WTC11 (cell line): ENCODE data around the gene TESK2. TPM values are rescaled to one million over a fixed set of nuclear protein-coding genes. Genes with fewer than 3 reads are reported as not detected.
A peak's percentile ranks its signal among the peaks of the same experiment; 100 is the strongest.

ENCODE experiments used
- AFF4 ChIP-seq: sonication (generic); formaldehyde crosslinking; IDR thresholded peaks from 2 replicates; pipeline ENCODE4 v1.8.1; 2023; ENCODE audit warnings: mild to moderate bottlenecking, missing genetic modification reagents, borderline replicate concordance
- ATF6 ChIP-seq: sonication (generic); formaldehyde crosslinking; IDR thresholded peaks from 2 replicates; pipeline ENCODE4 v1.8.1; 2023; ENCODE audit warnings: mild to moderate bottlenecking, missing genetic modification reagents
- CBFB ChIP-seq: sonication (generic); formaldehyde crosslinking; IDR thresholded peaks from 2 replicates; pipeline ENCODE4 v1.8.1; 2022; ENCODE audit warnings: mild to moderate bottlenecking, low read depth, missing genetic modification reagents
- CDX4 ChIP-seq: fragments of 250-450 bp; sonication (Bioruptor Pico); IDR thresholded peaks from 2 replicates; pipeline ENCODE4 v1.9.0; 2021; ENCODE audit warnings: moderate library complexity, mild to moderate bottlenecking, inconsistent platforms, borderline replicate concordance
- CTCF ChIP-seq: fragments of 200-600 bp; IDR thresholded peaks from 2 replicates; pipeline ENCODE4 v1.8.0; 2022; ENCODE audit warnings: antibody characterized with exemption
- E2F1 ChIP-seq: sonication (generic); formaldehyde crosslinking; IDR thresholded peaks from 2 replicates; pipeline ENCODE4 v1.8.0; 2022; ENCODE audit warnings: mild to moderate bottlenecking, missing genetic modification reagents
- EMX1 ChIP-seq: fragments of 250-450 bp; sonication (Bioruptor Pico); IDR thresholded peaks from 2 replicates; pipeline ENCODE4 v1.8.0; 2021; ENCODE audit warnings: mild to moderate bottlenecking
- GABPB1 ChIP-seq: sonication (generic); formaldehyde crosslinking; IDR thresholded peaks from 2 replicates; pipeline ENCODE4 v1.8.1; 2023; ENCODE audit warnings: mild to moderate bottlenecking, missing genetic modification reagents
- GRHL2 ChIP-seq: fragments of 250-450 bp; sonication (Bioruptor Pico); IDR thresholded peaks from 2 replicates; pipeline ENCODE4 v1.8.0; 2022; ENCODE audit warnings: mild to moderate bottlenecking, moderate library complexity; ENCODE audit not compliant: insufficient replicate concordance, severe bottlenecking
- GTF2I ChIP-seq: fragments of 250-450 bp; sonication (Bioruptor Pico); conservative IDR thresholded peaks from 2 replicates; pipeline ENCODE4 v1.4.0; 2021; ENCODE audit warnings: mild to moderate bottlenecking
- HMGA2 ChIP-seq: fragments of 250-450 bp; sonication (Bioruptor Pico); IDR thresholded peaks from 2 replicates; pipeline ENCODE4 v1.4.0; 2021; ENCODE audit warnings: mild to moderate bottlenecking, moderate library complexity
- MLX ChIP-seq: sonication (generic); formaldehyde crosslinking; IDR thresholded peaks from 2 replicates; pipeline ENCODE4 v1.8.1; 2023; ENCODE audit warnings: mild to moderate bottlenecking, missing genetic modification reagents, moderate library complexity
- SMAD4 ChIP-seq: sonication (generic); formaldehyde crosslinking; IDR thresholded peaks from 2 replicates; pipeline ENCODE4 v1.8.0; 2022; ENCODE audit warnings: mild to moderate bottlenecking, missing genetic modification reagents
- TEAD4 ChIP-seq: sonication (generic); formaldehyde crosslinking; IDR thresholded peaks from 2 replicates; pipeline ENCODE4 v1.8.0; 2022; ENCODE audit warnings: mild to moderate bottlenecking, missing genetic modification reagents
- ZNF138 ChIP-seq: sonication (generic); formaldehyde crosslinking; conservative IDR thresholded peaks from 2 replicates; pipeline ENCODE4 v1.8.1; 2022; ENCODE audit warnings: mild to moderate bottlenecking, moderate library complexity, missing genetic modification reagents
- ZNF281 ChIP-seq: sonication (generic); formaldehyde crosslinking; IDR thresholded peaks from 2 replicates; pipeline ENCODE4 v1.8.0; 2023; ENCODE audit warnings: mild to moderate bottlenecking, missing genetic modification reagents
- ZNF396 ChIP-seq: fragments of 250-450 bp; sonication (Bioruptor Pico); IDR thresholded peaks from 2 replicates; pipeline ENCODE4 v1.8.0; 2021; ENCODE audit warnings: mild to moderate bottlenecking, moderate library complexity, borderline replicate concordance
- ZNF532 ChIP-seq: fragments of 250-450 bp; sonication (Bioruptor Pico); IDR thresholded peaks from 2 replicates; pipeline ENCODE4 v1.9.0; 2021; ENCODE audit warnings: mild to moderate bottlenecking, borderline replicate concordance
- ZNF671 ChIP-seq: fragments of 250-450 bp; sonication (Bioruptor Pico); IDR thresholded peaks from 2 replicates; pipeline ENCODE4 v1.8.0; 2021; ENCODE audit warnings: mild to moderate bottlenecking
- total RNA-seq: library from RNA; stranded (reverse); gene quantifications from 3 replicates; pipeline ENCODE4 v1.2.3, GENCODE V29; 2021

TESK2 gene
- total RNA-seq, 1 experiment from 2014 or later = 13.3 TPM

- TF ChIP-seq AFF4 (CRISPR knock-in tag) (no peak), GABPB1 (CRISPR knock-in tag) (peak; percentile 54; the same call in 1 of the 2 replicates), E2F1 (CRISPR knock-in tag) (no peak; the same call in 1 of the 2 replicates), GTF2I (CRISPR knock-in tag) (no peak), ZNF396 (no peak), ZNF532 (CRISPR knock-in tag) (peak; percentile 30; the same call in 1 of the 2 replicates), ZNF671 (CRISPR knock-in tag) (no peak), CBFB (CRISPR knock-in tag) (no peak), EMX1 (CRISPR knock-in tag) (no peak), ZNF138 (CRISPR knock-in tag) (no peak), CTCF (peak; percentile 37; the same call in 1 of the 2 replicates), TEAD4 (CRISPR knock-in tag) (no peak), GRHL2 (CRISPR knock-in tag) (no peak), MLX (no peak), ATF6 (no peak), HMGA2 (CRISPR knock-in tag) (no peak), SMAD4 (CRISPR knock-in tag) (no peak), ZNF281 (no peak), CDX4 (CRISPR knock-in tag) (no peak)
Measured at GRCh38 chr1:45303520-45304310, 187.2 kb downstream of the TESK2 start (continued).
